OCI-LY7 (cell line): ENCODE results near the gene TCAP.

Experiments used
- EZH2phosphoT487 ChIP-seq: fragments of 200-600 bp; sonication (generic); IDR thresholded peaks from 2 replicates; pipeline ENCODE4 v1.6.1; 2018; ENCODE audit warnings: low read depth, borderline replicate concordance, mild to moderate bottlenecking, mixed run types, antibody characterized with exemption, low read length, moderate library complexity, mixed read lengths
- TF ChIP-seq, protein P1 (sequence below): fragments of 200-600 bp; sonication (generic); conservative IDR thresholded peaks from 2 replicates; pipeline ENCODE4 v1.5.1; 2014; ENCODE audit warnings: mild to moderate bottlenecking, antibody characterized with exemption, low read length, moderate library complexity, mixed read lengths

DNA sequence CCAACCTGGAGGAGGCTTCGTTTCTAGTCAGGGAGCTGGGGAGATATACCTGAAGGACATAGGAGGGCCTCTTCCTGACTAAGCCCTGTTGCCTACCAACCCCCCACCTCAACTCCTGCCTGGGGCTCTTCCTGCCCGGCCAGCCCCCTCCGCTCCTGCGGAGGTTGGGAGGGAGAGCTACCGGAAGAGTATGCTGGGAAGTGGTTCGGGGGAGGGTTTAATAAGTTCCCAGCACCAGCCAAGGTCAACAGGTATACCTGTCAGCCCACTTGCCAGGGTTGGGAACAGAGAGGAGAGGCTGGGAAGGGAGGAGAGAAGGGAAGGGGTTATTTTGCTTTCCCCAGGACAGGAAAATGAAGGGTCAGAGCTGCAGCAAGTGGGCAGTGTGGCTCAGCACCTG lies 33.7 kb upstream of the TCAP start:
- TF ChIP-seq, protein P1, sequence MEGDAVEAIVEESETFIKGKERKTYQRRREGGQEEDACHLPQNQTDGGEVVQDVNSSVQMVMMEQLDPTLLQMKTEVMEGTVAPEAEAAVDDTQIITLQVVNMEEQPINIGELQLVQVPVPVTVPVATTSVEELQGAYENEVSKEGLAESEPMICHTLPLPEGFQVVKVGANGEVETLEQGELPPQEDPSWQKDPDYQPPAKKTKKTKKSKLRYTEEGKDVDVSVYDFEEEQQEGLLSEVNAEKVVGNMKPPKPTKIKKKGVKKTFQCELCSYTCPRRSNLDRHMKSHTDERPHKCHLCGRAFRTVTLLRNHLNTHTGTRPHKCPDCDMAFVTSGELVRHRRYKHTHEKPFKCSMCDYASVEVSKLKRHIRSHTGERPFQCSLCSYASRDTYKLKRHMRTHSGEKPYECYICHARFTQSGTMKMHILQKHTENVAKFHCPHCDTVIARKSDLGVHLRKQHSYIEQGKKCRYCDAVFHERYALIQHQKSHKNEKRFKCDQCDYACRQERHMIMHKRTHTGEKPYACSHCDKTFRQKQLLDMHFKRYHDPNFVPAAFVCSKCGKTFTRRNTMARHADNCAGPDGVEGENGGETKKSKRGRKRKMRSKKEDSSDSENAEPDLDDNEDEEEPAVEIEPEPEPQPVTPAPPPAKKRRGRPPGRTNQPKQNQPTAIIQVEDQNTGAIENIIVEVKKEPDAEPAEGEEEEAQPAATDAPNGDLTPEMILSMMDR, result no peak
- TF ChIP-seq EZH2phosphoT487, result no peak
